HL-60 (cell line): ENCODE measurements around the gene FZR1.

ENCODE experiments used
- DNase-seq, 2 experiments: peaks; one replicate each; pipeline ENCODE4 v3.0.0-alpha.2; 2010 to 2020; ENCODE audit warnings: low read depth in 1 of 2, low spot score in 1 of 2
- H3K27ac ChIP-seq: fragments of 250-450 bp; sonication (Bioruptor Pico); replicated peaks from 2 replicates; pipeline ENCODE4 v1.5.1; 2020; ENCODE audit warnings: mild to moderate bottlenecking, moderate library complexity
- H3K27me3 ChIP-seq: fragments of 250-450 bp; sonication (Bioruptor Pico); 2 replicates; pipeline ENCODE4 v1.5.1; 2021; ENCODE audit warnings: mild to moderate bottlenecking, moderate library complexity; ENCODE audit not compliant: insufficient read depth, poor library complexity, severe bottlenecking
- H3K4me3 ChIP-seq: replicated peaks from 2 replicates; pipeline ENCODE4 v1.5.1; 2011; ENCODE audit warnings: mild to moderate bottlenecking, control low read depth, low read length; ENCODE audit not compliant: insufficient read depth
- CTCF ChIP-seq: IDR thresholded peaks from one replicate; pipeline ENCODE4 v1.5.1; 2011; ENCODE audit warnings: low read length, control low read depth, inconsistent platforms; ENCODE audit not compliant: insufficient read depth
- GABPA ChIP-seq: IDR thresholded peaks from 2 replicates; pipeline ENCODE4 v1.6.1; 2012; ENCODE audit warnings: low read depth
- POLR2AphosphoS5 ChIP-seq: IDR thresholded peaks from 2 replicates; pipeline ENCODE4 v1.6.1; 2012; ENCODE audit warnings: low read depth
- SPI1 ChIP-seq: IDR thresholded peaks from 2 replicates; pipeline ENCODE4 v1.6.1; 2012; ENCODE audit warnings: low read depth, mild to moderate bottlenecking, borderline replicate concordance
- TF ChIP-seq, protein P1 (sequence below): IDR thresholded peaks from 2 replicates; pipeline ENCODE4 v1.6.1; 2012; ENCODE audit warnings: low read depth; ENCODE audit not compliant: insufficient replicate concordance

The FZR1 gene

GRCh38 chr19:3534375-3535234 is 28.5 kb downstream of the FZR1 start:
- no peaks in the 10 kb centered on the region for H3K27me3 ChIP-seq

GRCh38 chr19:3535235-3535535 is 29.1 kb downstream of the FZR1 start:
- no peak overlapping the region for H3K4me3 ChIP-seq
- no peaks in the 10 kb centered on the region for H3K27me3 ChIP-seq
- no peak for TF ChIP-seq POLR2AphosphoS5
- no peak for TF ChIP-seq SPI1
- no peak for TF ChIP-seq CTCF
- TF ChIP-seq GABPA, result no peak
- TF ChIP-seq, protein P1, sequence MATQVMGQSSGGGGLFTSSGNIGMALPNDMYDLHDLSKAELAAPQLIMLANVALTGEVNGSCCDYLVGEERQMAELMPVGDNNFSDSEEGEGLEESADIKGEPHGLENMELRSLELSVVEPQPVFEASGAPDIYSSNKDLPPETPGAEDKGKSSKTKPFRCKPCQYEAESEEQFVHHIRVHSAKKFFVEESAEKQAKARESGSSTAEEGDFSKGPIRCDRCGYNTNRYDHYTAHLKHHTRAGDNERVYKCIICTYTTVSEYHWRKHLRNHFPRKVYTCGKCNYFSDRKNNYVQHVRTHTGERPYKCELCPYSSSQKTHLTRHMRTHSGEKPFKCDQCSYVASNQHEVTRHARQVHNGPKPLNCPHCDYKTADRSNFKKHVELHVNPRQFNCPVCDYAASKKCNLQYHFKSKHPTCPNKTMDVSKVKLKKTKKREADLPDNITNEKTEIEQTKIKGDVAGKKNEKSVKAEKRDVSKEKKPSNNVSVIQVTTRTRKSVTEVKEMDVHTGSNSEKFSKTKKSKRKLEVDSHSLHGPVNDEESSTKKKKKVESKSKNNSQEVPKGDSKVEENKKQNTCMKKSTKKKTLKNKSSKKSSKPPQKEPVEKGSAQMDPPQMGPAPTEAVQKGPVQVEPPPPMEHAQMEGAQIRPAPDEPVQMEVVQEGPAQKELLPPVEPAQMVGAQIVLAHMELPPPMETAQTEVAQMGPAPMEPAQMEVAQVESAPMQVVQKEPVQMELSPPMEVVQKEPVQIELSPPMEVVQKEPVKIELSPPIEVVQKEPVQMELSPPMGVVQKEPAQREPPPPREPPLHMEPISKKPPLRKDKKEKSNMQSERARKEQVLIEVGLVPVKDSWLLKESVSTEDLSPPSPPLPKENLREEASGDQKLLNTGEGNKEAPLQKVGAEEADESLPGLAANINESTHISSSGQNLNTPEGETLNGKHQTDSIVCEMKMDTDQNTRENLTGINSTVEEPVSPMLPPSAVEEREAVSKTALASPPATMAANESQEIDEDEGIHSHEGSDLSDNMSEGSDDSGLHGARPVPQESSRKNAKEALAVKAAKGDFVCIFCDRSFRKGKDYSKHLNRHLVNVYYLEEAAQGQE, result no peak
- H3K27ac ChIP-seq, result no peak overlapping the region
- no peak for DNase-seq

More at GRCh38 chr19:3534375-3535234, 28.5 kb downstream of the FZR1 start:
- TF ChIP-seq, protein P1, result no peak
- TF ChIP-seq CTCF (no peak), SPI1 (no peak), GABPA (no peak), POLR2AphosphoS5 (no peak)
- H3K4me3 ChIP-seq, result no peak overlapping the region
- no peak for DNase-seq
- no peak overlapping the region for H3K27ac ChIP-seq

- H3K4me3 ChIP-seq, result no peak overlapping the region
These were observed 29.5 kb downstream of the FZR1 start for GRCh38 chr19:3535563-3535965.

More at GRCh38 chr19:3535563-3535965, 29.5 kb downstream of the FZR1 start:
- Histone ChIP-seq H3K27ac (no peak overlapping the region), H3K27me3 (no peaks in the 10 kb centered on the region)
- no peak for DNase-seq
- TF ChIP-seq SPI1 (no peak), POLR2AphosphoS5 (no peak), CTCF (no peak), GABPA (no peak)
- TF ChIP-seq, protein P1, result no peak
